Measurements from ENCODE around the gene SLC8A1.

SLC8A1 gene

DNA sequence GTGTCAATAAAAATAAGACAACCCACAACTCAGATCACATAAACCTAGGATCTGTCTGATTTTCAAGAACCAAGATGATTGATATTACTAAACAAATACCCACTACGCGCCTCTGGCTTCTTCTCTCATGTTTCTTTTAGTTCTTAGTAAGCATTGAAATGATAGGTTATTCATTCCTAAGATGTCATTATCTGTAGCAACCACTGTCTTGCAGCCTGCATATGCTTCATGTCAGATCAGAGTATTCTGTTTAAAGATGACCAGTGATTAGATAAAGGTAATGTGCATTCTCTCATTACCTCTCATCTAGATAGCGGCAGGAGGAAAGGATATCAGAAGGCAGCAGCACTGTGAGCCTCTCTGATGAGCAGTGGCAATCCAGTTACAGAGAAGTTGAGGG, 112.9 kb downstream of the SLC8A1 start:
- no peaks in the 10 kb centered on the region for H3K36me3 ChIP-seq
- no peaks in the 10 kb centered on the region for H3K27me3 ChIP-seq
- H3K4me1 ChIP-seq (ENCODE audit: control insufficient read depth in 1 of 2, insufficient read depth in 1 of 2, low read depth in 1 of 2, low read length in 1 of 2), result no peaks in the 10 kb centered on the region
- H3K27ac ChIP-seq, result no peak overlapping the region
- TF ChIP-seq, protein P1, sequence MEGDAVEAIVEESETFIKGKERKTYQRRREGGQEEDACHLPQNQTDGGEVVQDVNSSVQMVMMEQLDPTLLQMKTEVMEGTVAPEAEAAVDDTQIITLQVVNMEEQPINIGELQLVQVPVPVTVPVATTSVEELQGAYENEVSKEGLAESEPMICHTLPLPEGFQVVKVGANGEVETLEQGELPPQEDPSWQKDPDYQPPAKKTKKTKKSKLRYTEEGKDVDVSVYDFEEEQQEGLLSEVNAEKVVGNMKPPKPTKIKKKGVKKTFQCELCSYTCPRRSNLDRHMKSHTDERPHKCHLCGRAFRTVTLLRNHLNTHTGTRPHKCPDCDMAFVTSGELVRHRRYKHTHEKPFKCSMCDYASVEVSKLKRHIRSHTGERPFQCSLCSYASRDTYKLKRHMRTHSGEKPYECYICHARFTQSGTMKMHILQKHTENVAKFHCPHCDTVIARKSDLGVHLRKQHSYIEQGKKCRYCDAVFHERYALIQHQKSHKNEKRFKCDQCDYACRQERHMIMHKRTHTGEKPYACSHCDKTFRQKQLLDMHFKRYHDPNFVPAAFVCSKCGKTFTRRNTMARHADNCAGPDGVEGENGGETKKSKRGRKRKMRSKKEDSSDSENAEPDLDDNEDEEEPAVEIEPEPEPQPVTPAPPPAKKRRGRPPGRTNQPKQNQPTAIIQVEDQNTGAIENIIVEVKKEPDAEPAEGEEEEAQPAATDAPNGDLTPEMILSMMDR (IDR thresholded peaks at IDR 0.05), result no peak
- no peaks in the 10 kb centered on the region for H3K9me3 ChIP-seq
- no peak overlapping the region for H3K4me3 ChIP-seq (ENCODE audit: low read depth in 1 of 2, low read length in 1 of 2)

DNA sequence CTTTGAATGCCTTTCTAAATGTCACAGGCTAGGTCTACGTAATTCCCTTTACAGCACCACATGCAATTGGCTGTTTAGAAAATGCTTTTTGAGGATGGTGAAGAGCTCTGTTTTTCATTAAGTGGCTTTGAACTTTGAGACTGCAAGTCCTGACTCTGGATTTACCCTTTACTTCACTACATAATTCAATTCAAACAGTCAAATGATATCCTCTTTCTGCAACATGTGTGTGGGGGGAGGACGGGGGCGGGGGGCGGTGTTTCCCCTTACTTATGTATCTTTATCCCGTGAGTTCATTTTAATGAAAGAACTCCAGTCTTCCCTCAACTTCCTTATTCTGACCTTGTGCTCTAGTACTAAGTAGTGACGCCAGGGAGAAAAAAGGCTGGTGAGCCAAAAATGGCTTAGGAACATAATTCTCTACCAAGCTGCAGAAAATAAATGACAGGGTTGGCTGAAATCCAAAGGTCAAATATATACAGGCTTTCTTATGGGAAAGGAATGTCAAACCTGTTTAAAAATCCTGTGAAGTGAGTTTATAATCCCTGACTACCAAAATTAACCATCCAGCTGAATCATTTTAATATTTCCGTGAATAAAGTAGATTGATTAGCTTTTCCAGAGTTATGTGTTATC, 119.6 kb downstream of the SLC8A1 start:
- Histone ChIP-seq H3K27ac (no peak overlapping the region), H3K9me3 (no peaks in the 10 kb centered on the region), H3K4me3 (ENCODE audit: low read depth in 1 of 2, low read length in 1 of 2) (no peak overlapping the region), H3K4me1 (ENCODE audit: control insufficient read depth in 1 of 2, insufficient read depth in 1 of 2, low read depth in 1 of 2, low read length in 1 of 2) (no peaks in the 10 kb centered on the region), H3K36me3 (no peaks in the 10 kb centered on the region), H3K27me3 (no peaks in the 10 kb centered on the region)
- TF ChIP-seq, protein P1 (IDR thresholded peaks at IDR 0.05), result no peak

DNA sequence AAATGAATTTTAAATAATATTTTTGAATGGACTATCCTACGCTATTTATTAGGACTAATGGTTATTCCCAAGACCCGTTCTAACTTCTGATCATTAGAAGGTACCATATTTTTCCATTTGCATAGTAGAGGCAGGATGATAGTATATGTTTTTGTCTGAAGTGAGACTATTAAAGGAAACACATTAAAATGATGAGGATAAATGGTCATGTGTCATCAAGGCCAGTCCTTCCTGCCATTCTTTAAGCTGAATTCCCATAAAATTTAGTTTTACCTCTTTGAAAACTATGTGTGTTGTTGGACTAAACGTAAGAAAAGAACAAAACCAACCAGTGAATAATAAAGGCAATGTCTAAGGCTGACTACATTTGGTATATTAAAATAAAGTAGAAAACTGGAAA, 121.8 kb downstream of the SLC8A1 start:
- H3K36me3 ChIP-seq, result no peaks in the 10 kb centered on the region
- H3K27ac ChIP-seq, result no peak overlapping the region
- no peaks in the 10 kb centered on the region for H3K27me3 ChIP-seq
- no peaks in the 10 kb centered on the region for H3K4me1 ChIP-seq (ENCODE audit: control insufficient read depth in 1 of 2, insufficient read depth in 1 of 2, low read depth in 1 of 2, low read length in 1 of 2)
- TF ChIP-seq, protein P1 (IDR thresholded peaks at IDR 0.05), result no peak
- no peaks in the 10 kb centered on the region for H3K9me3 ChIP-seq
- no peak overlapping the region for H3K4me3 ChIP-seq (ENCODE audit: low read depth in 1 of 2, low read length in 1 of 2)

DNA sequence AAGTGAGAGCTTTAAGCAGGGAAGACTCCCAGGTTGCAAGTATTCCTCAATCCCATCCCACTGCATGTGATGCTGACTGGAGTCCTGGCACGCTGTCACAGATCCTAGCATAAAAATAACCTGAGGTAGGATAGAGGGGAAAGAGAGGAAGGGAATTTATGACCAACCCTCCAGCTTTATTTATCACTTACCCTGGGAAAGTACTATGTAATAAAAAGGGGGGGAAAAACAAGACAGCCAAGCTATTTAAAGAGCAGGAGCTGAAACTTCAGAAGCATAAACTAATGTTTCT, 122.2 kb downstream of the SLC8A1 start:
- H3K27ac ChIP-seq, result no peak overlapping the region

DNA sequence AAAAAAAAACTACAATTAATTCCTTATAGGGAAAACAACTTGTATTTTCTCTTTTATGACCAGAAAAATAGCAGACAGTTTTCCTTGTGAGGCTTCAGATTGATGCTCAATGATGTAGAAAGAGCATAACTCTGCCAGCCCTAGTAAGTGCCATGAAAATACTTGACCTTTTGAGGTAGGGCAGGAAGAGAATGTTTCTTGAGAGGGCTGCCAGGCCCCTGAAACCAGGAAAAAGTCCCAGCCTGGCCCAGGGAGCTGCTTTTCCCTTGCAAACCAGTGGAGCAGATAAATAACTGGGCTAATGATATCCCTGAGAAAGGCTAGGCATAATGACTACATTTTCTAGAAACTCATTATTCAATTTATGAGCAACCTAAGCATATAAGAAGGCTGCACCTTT, 126.8 kb downstream of the SLC8A1 start:
- no peak overlapping the region for H3K27ac ChIP-seq

More for the DNA sequence above, 122.2 kb downstream of the SLC8A1 start:
- no peaks in the 10 kb centered on the region for H3K27me3 ChIP-seq
- TF ChIP-seq, protein P1 (IDR thresholded peaks at IDR 0.05), result no peak
- H3K36me3 ChIP-seq, result no peaks in the 10 kb centered on the region
- H3K4me1 ChIP-seq (ENCODE audit: control insufficient read depth in 1 of 2, insufficient read depth in 1 of 2, low read depth in 1 of 2, low read length in 1 of 2), result no peaks in the 10 kb centered on the region
- H3K9me3 ChIP-seq, result no peaks in the 10 kb centered on the region
- H3K4me3 ChIP-seq (ENCODE audit: low read depth in 1 of 2, low read length in 1 of 2), result no peak overlapping the region

More for the DNA sequence above, 126.8 kb downstream of the SLC8A1 start:
- H3K27me3 ChIP-seq, result no peaks in the 10 kb centered on the region
- no peaks in the 10 kb centered on the region for H3K4me1 ChIP-seq (ENCODE audit: control insufficient read depth in 1 of 2, insufficient read depth in 1 of 2, low read depth in 1 of 2, low read length in 1 of 2)
- TF ChIP-seq, protein P1 (IDR thresholded peaks at IDR 0.05), result no peak
- H3K36me3 ChIP-seq, result no peaks in the 10 kb centered on the region
- H3K9me3 ChIP-seq, result no peaks in the 10 kb centered on the region
- H3K4me3 ChIP-seq (ENCODE audit: low read depth in 1 of 2, low read length in 1 of 2), result no peak overlapping the region
